ENCODE data around the gene ADGRD1.

ADGRD1 gene

GRCh38 chr12:131049549-131050339 lies 96.0 kb downstream of the ADGRD1 start:
- H3K4me1 ChIP-seq (ENCODE audit: insufficient read depth, low read length), result no peaks in the 10 kb centered on the region
- peaks cover 10% of the 10 kb centered on the region for H3K27me3 ChIP-seq (ENCODE audit: insufficient read depth, low read length, poor library complexity)
- no peak overlapping the region for H3K4me2 ChIP-seq (ENCODE audit: insufficient read depth, low read length)
- TF ChIP-seq, protein P1, sequence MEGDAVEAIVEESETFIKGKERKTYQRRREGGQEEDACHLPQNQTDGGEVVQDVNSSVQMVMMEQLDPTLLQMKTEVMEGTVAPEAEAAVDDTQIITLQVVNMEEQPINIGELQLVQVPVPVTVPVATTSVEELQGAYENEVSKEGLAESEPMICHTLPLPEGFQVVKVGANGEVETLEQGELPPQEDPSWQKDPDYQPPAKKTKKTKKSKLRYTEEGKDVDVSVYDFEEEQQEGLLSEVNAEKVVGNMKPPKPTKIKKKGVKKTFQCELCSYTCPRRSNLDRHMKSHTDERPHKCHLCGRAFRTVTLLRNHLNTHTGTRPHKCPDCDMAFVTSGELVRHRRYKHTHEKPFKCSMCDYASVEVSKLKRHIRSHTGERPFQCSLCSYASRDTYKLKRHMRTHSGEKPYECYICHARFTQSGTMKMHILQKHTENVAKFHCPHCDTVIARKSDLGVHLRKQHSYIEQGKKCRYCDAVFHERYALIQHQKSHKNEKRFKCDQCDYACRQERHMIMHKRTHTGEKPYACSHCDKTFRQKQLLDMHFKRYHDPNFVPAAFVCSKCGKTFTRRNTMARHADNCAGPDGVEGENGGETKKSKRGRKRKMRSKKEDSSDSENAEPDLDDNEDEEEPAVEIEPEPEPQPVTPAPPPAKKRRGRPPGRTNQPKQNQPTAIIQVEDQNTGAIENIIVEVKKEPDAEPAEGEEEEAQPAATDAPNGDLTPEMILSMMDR (IDR thresholded peaks at IDR 0.05; ENCODE audit: borderline replicate concordance, extremely low read depth, low read length, poor library complexity, severe bottlenecking), result no peak
- TF ChIP-seq EZH2 (IDR thresholded peaks at IDR 0.05; ENCODE audit: borderline replicate concordance, low read depth, low read length, severe bottlenecking), result no peak
- H3K36me3 ChIP-seq (ENCODE audit: insufficient read depth, low read length), result no peaks in the 10 kb centered on the region
- H3K27ac ChIP-seq (ENCODE audit: low read length), result no peak overlapping the region
- no peak overlapping the region for H2AFZ ChIP-seq (ENCODE audit: low read depth, low read length)
- H3K4me3 ChIP-seq (ENCODE audit: low read depth in 1 of 2, low read length in 2 of 2), result no peak overlapping the region
- H3K9me3 ChIP-seq (ENCODE audit: insufficient read depth, low read length, severe bottlenecking), result no peaks in the 10 kb centered on the region
- no peaks in the 10 kb centered on the region for H3K79me2 ChIP-seq (ENCODE audit: insufficient read depth, low read length)
- DNase-seq (no peak), ATAC-seq (ENCODE audit: insufficient read depth, low read depth) (no peak)
- no peak overlapping the region for H3K9ac ChIP-seq (ENCODE audit: low read depth, low read length)
- H4K20me1 ChIP-seq (ENCODE audit: insufficient read depth, low read length), result peaks cover 8% of the 10 kb centered on the region; the same call in 1 of the 2 replicates

DNA sequence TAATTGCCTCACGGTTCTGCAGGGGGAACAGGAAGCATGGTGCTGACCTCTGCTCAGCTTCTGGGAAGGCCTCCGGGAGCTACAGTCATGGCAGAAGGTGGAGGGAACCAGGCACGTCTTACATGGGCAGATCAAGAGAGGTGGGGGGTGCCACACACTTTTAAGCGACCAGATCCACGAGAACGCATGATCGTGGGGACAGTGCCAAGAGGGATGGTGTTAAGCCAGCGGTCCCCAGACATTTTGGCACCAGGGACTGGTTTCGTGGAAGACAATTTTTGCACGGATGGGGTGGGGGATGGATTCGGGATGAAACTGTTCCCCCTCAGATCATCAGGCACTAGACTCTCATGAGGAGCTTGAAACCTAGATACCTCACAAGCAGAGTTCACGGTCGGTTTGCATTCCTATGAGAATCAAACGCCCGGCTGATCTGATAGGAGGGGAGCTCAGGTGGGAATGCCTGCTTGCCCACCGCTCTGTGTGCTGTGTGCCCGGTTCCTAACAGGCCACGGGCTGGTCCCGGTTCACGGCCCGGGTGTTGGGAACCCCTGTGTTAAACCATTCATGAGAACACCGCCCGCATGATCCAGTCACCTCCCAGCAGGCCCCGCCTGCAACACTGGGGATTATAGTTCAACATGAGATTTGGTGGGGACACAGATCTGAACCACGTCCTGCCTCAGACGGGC lies 96.9 kb downstream of the ADGRD1 start:
- H3K9ac ChIP-seq (ENCODE audit: low read depth, low read length), result no peak overlapping the region
- no peak overlapping the region for H2AFZ ChIP-seq (ENCODE audit: low read depth, low read length)
- ATAC-seq (ENCODE audit: insufficient read depth, low read depth), result no peak

GRCh38 chr12:131051155-131051473 lies 97.4 kb downstream of the ADGRD1 start:
- peaks cover 7% of the 10 kb centered on the region; the same call in 1 of the 2 replicates for H3K4me1 ChIP-seq (ENCODE audit: insufficient read depth, low read length)
- DNase-seq (no peak), ATAC-seq (ENCODE audit: insufficient read depth, low read depth) (no peak)
- no peak overlapping the region for H3K4me3 ChIP-seq (ENCODE audit: low read depth in 1 of 2, low read length in 2 of 2)
- no peak overlapping the region for H3K27ac ChIP-seq (ENCODE audit: low read length)
- H3K9me3 ChIP-seq (ENCODE audit: insufficient read depth, low read length, severe bottlenecking), result no peaks in the 10 kb centered on the region
- no peak overlapping the region for H3K9ac ChIP-seq (ENCODE audit: low read depth, low read length)
- H2AFZ ChIP-seq (ENCODE audit: low read depth, low read length), result no peak overlapping the region
- H3K36me3 ChIP-seq (ENCODE audit: insufficient read depth, low read length), result no peaks in the 10 kb centered on the region
- H3K79me2 ChIP-seq (ENCODE audit: insufficient read depth, low read length), result no peaks in the 10 kb centered on the region
- H4K20me1 ChIP-seq (ENCODE audit: insufficient read depth, low read length), result peaks cover 4% of the 10 kb centered on the region; the same call in 1 of the 2 replicates
- no peak for TF ChIP-seq EZH2 (IDR thresholded peaks at IDR 0.05; ENCODE audit: borderline replicate concordance, low read depth, low read length, severe bottlenecking)
- TF ChIP-seq, protein P1 (IDR thresholded peaks at IDR 0.05; ENCODE audit: borderline replicate concordance, extremely low read depth, low read length, poor library complexity, severe bottlenecking), result no peak
- no peak overlapping the region for H3K4me2 ChIP-seq (ENCODE audit: insufficient read depth, low read length)
- H3K27me3 ChIP-seq (ENCODE audit: insufficient read depth, low read length, poor library complexity), result peaks cover 16% of the 10 kb centered on the region

More for the DNA sequence above, 96.9 kb downstream of the ADGRD1 start:
- no peak overlapping the region for H3K4me3 ChIP-seq (ENCODE audit: low read depth in 1 of 2, low read length in 2 of 2)
- H3K9me3 ChIP-seq (ENCODE audit: insufficient read depth, low read length, severe bottlenecking), result no peaks in the 10 kb centered on the region
- DNase-seq, result no peak
- H3K36me3 ChIP-seq (ENCODE audit: insufficient read depth, low read length), result no peaks in the 10 kb centered on the region
- TF ChIP-seq, protein P1 (IDR thresholded peaks at IDR 0.05; ENCODE audit: borderline replicate concordance, extremely low read depth, low read length, poor library complexity, severe bottlenecking), result no peak
- TF ChIP-seq EZH2 (IDR thresholded peaks at IDR 0.05; ENCODE audit: borderline replicate concordance, low read depth, low read length, severe bottlenecking), result no peak
- no peaks in the 10 kb centered on the region for H3K79me2 ChIP-seq (ENCODE audit: insufficient read depth, low read length)
- H3K4me1 ChIP-seq (ENCODE audit: insufficient read depth, low read length), result peaks cover 4% of the 10 kb centered on the region; the same call in 1 of the 2 replicates
- H3K27ac ChIP-seq (ENCODE audit: low read length), result no peak overlapping the region
- H3K27me3 ChIP-seq (ENCODE audit: insufficient read depth, low read length, poor library complexity), result peaks cover 16% of the 10 kb centered on the region
- H4K20me1 ChIP-seq (ENCODE audit: insufficient read depth, low read length), result peaks cover 8% of the 10 kb centered on the region; the same call in 1 of the 2 replicates
- no peak overlapping the region for H3K4me2 ChIP-seq (ENCODE audit: insufficient read depth, low read length)

Data from DND-41 (cell line).